GM12878 (cell line): ENCODE data around the gene ZBTB48.

Source experiments
- POLR2A ChIP-seq: IDR thresholded peaks from 2 replicates; pipeline ENCODE4 v1.6.1; 2011; ENCODE audit warnings: low read depth, mild to moderate bottlenecking, low read length
- RCOR1 ChIP-seq: conservative IDR thresholded peaks from 2 replicates; pipeline ENCODE4 v1.6.1; 2012; ENCODE audit warnings: low read depth, low read length, improper control_type of control experiment
- SUZ12 ChIP-seq: fragments of 200-600 bp; sonication (generic); IDR thresholded peaks from one replicate; pipeline ENCODE4 v1.6.1; 2018; ENCODE audit warnings: antibody characterized with exemption, mild to moderate bottlenecking; ENCODE audit not compliant: unreplicated experiment
- TF ChIP-seq, protein P1 (sequence below), 3 experiments: IDR thresholded peaks in 2 of 3; conservative IDR thresholded peaks in 1 of 3; 2 replicates each; pipeline ENCODE4 v1.5.1; 2011; ENCODE audit warnings: low read depth in 3 of 3, low read length in 3 of 3, mild to moderate bottlenecking in 3 of 3, control low read depth in 2 of 3, moderate library complexity in 2 of 3, inconsistent platforms in 1 of 3, mixed read lengths in 1 of 3; ENCODE audit not compliant: control insufficient read depth in 2 of 3, insufficient read depth in 1 of 3; ENCODE audit errors: extremely low read depth in 1 of 3

- TF ChIP-seq RCOR1 (no peak), POLR2A (no peak), SUZ12 (no peak)
- TF ChIP-seq, protein P1, sequence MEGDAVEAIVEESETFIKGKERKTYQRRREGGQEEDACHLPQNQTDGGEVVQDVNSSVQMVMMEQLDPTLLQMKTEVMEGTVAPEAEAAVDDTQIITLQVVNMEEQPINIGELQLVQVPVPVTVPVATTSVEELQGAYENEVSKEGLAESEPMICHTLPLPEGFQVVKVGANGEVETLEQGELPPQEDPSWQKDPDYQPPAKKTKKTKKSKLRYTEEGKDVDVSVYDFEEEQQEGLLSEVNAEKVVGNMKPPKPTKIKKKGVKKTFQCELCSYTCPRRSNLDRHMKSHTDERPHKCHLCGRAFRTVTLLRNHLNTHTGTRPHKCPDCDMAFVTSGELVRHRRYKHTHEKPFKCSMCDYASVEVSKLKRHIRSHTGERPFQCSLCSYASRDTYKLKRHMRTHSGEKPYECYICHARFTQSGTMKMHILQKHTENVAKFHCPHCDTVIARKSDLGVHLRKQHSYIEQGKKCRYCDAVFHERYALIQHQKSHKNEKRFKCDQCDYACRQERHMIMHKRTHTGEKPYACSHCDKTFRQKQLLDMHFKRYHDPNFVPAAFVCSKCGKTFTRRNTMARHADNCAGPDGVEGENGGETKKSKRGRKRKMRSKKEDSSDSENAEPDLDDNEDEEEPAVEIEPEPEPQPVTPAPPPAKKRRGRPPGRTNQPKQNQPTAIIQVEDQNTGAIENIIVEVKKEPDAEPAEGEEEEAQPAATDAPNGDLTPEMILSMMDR (IDR thresholded peaks at IDR 0.05 in 2 of 3, conservative IDR thresholded peaks at IDR 0.05 in 1 of 3; ENCODE audit: control insufficient read depth in 2 of 3, extremely low read depth in 1 of 3, insufficient read depth in 1 of 3, low read depth in 3 of 3, low read length in 3 of 3), result no peak
Observed at GRCh38 chr1:6577831-6578525, 1.8 kb upstream of the ZBTB48 start.
